Amygdala (tissue), 56 donors: Measurements from ENCODE around the gene TOM1L2.
A peak's percentile ranks its signal among the peaks of the same experiment; 100 is the strongest.

Experiments
- DNase-seq, 56 donors: peaks; one replicate each; lab custom pipeline; 2025; lab: John Stamatoyannopoulos, UW

Gene TOM1L2

DNA sequence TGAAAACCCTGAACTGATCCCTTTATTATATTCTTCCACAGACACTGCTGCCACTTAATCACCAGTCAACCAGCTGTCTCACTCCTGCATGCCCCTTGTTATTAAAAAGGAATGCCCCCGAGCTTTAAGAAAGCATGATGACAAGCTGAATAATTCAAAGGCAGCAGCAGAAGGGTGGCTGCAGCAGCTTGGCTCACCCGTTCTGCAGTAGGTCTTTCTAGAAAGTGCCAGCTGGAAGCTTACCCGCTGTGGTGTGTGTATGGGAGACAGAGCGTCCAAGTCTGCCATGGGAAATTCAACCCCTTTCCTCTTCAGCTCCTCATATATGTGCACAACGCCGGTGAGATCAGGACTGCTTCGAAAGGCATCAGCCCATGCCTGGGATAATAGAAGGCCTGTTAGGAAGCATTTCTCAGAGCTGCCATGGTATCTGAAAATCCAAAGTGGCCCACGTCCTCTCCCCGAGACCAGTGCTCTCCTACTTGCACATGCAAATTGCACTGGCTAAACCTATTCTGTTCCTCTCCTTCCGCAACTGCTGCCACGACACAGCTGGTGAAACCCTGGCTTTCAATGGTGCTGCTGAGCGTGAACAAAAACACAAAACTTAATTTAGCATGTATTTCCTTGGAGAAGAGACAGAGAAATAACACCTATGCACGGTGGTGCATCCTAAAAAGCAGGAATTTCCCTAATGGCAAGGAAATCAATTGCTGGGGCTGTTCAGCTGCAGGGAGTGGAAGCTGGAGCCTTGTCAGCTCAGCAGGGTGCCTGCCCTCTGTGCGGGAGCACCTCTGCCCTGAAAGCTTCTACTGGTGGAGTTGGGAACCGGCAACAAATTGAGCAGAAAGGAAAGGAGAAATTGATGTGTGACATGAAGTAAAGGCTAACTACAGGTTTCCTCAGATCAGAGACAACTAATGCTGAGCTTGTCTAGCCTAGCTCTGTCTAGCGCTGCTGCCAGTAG is 87.5 kb downstream of the TOM1L2 start:
- peak in 13 of 56 donors; percentile 14 to 51 (median 28) for DNase-seq

DNA sequence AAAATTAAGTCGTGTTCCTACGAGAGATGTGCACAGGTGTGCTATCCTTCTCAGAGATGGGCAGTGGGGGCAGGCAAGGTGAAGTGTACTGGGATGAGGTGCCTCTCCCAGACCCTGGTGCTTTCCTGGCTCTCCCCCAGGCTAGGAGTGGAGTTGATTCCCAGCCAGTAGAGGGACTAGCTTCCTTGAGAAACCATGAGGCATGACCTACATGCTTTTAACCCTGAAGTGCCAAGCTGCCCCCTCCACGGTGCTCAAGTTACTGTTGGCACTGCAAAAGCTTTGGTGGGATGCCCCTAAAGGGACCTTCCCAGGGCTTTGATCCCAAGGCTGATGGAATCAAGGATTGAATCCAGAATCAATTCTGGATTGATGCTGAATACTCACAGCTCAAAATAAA is 88.4 kb downstream of the TOM1L2 start:
- DNase-seq, result no peak

DNA sequence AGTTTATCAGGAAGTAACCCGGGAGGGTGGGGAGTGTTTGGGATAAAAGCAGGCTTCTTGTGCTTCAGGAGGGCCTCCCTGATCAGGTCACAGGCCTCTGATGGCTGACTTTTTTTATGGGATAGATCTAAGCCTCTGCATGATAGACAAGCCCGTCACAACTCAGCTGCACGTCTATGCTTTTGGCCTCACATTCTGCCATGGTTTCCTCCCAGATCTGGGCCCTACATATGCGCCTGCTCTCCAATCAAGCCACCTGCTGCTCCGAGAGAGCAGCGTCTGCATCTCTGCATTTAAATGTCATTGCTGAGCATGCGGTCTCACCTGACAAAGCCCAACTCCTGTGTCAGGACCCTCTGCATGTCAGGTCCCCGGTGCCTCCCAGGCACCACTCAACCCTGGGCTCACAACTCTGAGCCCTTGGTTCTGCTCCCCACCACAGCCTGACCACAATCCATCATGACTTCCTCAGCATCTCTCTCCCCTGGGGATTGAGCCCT is 90.1 kb downstream of the TOM1L2 start:
- no peak for DNase-seq

DNA sequence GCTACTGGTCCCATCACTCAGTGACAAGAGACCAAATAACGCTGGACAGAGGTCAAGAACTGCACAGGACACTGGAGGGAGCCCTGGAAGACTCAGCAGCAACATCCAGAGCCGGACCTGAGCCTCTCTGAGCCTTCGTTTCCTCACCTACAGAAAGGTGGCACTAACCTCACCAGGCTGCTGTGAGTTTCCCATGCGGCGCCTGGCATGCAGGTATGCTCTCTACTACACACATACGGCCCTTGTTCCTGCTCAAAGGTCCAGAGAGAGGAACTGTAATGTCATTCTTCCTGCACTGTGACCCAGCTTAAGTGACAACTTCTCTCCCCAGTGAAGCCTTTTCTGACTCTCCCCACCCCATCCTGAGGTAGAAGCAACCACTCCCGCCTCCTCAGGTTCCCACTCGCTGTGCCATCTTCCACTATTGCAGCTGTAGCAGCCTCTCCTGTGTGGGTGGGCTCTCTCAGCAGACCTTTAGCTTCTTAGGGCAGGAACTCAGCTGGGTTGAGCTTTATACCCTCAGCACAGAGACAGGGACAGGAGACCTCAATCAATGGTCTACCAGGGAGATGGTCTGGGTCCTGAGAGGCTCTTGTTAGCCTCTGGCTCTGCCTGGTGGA is 91.5 kb downstream of the TOM1L2 start:
- DNase-seq, result no peak

DNA sequence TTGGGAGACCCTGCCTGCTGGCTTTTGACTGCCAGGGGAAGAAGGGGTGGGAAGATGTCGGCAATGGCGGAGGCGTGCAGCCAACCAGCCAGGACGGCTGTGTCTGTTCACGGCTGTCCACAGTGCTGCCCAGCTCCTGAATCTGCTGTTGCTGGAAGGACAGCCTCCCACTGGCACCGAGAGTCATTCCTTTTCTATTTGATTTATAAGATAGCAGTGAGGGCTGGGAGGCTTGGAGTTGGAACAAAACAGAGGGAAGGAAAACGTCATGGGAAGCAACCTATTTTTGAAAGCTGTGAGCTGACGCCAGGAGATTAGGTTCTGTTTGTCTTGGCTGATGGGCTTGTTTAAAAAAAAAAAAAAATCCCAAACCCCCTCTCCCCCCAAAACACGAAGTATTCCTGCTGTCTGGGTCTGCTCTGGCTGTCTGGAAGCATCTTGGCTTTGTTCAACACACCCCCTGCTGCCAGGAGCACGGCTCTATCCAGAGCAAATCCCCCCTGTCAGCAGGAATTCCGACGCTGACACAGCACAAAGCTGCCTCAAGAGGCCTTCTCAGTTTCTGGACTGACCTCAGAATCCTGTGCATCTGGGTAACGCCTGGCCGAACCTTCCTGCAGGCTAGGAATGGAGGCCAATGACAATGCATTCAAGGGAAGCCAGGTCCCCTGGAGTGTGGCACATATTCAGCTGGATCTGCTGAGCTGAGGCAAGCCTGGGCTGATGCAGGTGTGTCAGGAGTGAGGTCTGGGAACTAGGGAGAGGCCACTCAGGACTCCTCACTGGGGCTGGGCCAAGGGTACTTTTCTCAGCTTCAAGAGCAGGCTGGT is 94.5 kb downstream of the TOM1L2 start:
- peak in 22 of 56 donors; percentile 12 to 51 (median 34) for DNase-seq

DNA sequence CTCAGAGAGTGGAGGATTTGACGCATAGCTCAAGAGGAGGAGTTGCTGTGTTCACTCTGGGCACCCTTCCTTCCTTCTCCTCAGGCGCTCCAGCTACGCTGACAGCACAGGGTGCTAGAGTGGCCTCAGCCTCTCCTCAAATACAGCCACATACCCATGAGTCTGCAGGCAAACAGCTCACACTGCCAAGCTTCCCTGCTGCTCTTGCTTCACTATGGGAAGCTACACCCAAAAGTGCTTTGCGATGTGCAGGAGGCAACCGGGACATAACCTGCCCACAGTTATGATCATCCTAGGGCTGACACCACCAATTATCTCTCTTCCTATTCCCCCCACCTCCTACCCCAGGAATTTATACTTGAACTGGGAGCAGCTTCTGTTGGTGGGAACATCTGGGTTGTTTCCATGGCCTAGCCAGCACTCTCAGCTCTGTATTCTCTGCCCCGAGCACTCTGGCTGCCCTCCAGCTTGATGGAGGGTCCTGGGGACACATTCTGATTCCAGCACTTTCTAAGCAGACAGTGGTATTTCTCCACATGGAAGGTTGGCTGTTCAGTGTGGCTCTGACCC is 95.2 kb downstream of the TOM1L2 start:
- DNase-seq, result no peak

DNA sequence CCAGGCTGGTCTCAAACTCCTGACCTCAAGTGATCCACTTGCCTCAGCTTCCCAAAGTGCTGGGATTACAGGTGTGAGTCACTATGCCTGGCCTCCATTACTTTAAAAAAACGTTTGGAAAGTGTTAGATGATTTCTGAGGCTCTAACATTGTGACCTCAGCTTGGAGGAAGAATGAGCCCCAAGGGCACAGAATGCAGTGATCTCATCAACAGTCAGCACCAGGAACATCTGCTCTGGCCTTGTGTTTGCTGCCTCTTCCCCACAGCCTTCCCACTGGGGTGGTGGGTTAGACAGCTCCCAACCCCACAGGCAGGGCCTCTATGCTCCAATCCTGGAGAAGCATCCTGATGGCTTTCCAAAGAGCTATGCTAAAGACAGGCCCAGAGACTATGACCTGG is 97.7 kb downstream of the TOM1L2 start:
- DNase-seq, result no peak

DNA sequence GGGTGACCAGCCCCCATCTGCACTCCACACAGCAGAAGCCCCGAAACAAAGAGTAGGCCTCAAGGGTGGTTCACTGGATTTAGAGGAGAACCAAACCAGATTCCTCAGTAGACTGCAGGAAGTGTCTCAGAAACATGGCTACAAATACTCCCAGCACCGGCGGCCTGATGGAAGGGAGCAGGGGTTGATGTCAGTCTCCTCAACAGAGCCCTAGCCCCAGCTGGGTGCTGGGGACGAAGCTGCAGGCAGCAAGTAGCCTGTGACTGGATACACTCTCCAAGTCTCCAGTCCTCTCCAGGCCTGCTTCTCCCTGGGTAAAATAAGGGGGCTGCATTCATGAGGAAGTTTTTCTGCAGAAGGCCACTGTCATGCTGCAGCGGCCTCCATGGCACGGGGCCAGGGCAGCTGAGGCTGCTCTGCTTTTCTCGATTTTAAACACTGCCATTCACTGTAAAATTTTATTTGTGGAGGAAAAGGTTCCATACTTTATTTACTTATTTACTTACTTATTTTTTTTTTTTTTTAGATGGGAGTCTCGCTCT is 98.7 kb downstream of the TOM1L2 start:
- peak in 12 of 56 donors; percentile 17 to 58 (median 26) for DNase-seq

DNA sequence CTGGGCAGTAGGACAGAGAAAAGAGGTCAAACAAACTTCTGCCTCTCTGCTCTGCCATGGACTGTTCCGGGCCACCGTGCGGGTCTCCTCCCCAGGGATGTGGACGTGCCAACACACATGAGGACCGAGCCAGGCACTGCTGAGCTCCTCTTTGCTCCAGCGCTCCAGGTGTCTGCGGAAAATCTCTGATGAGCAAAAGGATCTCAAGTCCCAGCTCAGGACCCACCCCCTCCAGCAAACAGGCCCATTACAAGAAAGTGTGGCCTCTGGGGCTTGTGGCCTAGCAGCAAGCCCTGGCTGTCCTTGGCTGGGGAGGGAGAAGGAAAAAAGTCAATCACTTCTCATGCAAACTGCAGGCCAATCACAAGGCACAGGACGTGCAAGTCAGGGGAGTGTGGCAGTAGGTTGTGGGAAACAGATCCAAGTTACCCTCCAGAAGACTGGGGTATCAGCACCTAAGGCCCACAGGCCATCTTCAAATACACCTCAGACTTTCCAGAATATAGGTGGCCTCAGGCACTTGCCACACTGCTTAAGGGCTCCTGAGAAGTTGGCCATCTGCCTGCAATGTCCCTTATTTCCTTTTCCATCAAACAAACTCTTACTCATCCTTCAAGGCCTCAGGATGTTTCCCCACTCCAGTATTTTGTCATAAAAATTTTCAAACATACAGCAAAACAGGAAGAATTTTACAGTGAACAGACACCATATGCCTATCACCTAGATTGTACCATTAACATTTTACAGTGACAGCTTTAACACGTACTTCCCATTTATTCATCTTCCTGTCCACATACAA is 99.5 kb downstream of the TOM1L2 start:
- no peak for DNase-seq

DNA sequence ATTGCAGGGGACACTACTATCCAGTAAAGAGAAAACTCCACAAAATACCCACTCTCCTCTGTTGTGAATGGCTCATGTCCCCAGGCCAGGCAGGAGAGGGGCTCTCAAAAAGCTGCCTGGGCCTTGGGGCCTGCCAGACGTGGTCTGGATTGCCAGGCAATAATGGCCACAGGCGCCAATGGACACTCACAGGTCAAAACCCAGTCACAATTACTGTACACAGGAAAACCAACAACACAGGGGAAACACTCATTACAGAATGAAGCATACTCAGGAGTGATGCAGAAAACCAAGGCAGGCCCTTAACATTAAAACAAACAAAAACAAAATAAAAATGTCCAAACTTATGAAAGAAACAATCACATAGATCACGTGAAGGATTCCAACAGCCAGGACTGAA is 100.3 kb downstream of the TOM1L2 start:
- DNase-seq, result no peak

DNA sequence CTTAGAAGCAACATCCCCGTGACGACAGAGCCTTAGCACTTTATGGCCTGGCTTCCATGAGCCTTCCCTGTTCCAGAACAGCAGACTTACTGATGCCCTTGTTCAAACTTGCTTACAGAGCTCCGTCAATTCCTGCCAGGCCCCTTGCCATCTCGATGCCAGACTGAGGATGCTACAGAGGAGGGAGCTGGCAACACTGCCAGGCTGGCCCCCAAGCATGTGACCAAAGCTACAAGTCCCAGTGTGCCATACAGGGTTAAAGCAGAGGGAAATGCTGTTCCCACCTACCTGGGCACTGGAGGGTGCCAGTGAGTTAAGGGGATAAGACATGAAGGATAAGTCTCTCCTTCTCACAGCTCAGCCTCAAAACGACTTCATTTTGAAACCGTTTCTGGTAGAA is 102.0 kb downstream of the TOM1L2 start:
- no peak for DNase-seq

DNA sequence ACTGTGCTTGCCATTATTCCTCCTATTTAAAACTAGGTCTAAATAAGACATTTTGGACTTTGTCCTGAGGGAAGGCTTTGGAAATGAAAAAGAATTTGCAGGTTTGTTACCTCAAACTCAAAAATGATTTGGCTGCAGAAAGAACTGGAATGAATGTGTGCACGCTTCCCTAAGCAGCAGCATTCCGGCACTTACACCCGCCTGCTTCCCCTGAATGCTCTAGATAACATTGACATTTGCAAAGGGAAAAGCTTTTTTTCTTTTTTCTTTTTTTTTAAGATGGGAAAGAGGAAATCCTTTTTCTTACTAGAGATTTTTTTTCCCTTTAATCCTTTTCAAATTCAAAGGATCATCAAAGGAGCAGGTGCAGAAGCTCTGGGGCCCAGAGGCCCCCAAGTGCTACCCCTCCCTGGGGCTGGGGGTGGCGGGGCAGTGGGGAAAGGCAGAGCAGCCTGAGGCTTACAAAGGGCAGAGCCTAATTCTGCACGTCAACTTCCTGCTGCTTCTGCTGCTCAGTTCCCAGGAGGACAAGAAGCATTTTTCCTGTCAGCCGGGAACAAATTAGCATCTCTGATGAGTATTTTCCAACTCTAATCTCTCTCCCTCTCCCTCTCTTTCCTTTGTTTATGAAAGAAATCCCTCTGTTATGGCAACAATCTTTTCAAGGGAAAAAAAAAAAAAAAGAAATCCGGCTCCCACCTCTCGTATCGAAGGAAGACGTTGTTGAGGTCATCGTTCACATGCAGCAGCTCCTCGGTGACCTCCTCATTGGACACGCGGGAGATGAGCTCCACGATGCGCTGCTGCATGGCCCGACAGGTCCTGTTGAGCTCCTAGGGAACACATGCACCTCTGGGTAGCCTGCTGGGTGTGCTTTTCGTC is 103.3 kb downstream of the TOM1L2 start:
- no peak for DNase-seq

DNA sequence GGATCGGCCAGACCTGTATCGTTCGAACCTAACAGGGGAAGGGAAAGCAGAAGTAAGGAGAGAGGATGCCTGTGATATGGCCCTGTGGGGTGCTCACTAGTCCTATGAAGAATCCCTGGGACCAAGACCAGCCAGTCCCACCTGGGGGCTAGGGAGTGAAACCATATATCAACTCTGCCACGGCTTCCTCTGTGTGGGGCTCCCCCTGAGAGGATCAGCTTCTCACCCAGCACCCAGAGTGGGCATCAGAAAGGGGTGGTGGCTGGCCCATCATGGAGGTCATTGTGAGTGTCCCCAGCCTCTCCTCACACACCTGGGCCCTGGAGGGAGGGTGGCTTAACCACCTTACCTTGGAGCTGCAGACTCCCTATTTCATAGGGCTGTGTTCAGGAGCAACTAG is 105.3 kb downstream of the TOM1L2 start:
- no peak for DNase-seq

DNA sequence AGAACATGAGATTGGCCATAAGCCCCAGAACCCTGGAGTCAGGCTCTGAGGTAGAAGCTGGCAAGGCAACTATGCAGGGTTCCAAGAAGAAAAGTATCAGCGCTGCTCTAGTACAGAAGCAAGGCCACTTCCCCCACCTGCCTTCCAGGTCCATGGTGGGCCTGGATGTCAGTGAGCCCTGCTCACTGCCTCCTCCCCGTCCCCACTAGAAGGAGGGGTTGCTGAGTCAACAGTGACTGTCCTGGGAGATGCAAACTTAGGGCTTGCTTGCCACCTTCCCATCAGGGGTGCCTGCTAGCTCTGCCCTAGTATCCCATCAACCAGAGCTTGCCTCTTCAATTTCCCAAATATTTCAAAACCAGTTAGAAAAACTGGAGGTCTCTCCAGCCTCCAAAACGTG is 105.8 kb downstream of the TOM1L2 start:
- DNase-seq, result no peak

DNA sequence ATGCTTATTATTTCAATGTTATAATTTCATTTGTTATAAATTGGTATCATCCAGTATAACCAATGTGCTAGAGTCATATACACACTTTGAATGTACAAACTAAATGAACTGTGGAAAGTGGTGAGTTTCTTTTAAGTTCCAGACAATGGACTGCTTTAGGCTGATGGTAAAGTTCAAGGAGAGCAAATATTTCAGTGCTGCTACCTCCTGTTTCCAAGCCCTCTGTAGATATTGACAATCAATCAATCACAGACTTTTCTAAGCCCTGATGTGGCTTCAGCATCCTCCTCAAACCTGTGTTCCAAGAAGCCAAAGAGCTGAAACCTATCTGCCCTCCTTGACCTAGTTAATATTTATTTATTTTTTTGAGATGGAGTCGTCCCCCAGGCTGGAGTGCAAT is 107.2 kb downstream of the TOM1L2 start:
- DNase-seq, result no peak

DNA sequence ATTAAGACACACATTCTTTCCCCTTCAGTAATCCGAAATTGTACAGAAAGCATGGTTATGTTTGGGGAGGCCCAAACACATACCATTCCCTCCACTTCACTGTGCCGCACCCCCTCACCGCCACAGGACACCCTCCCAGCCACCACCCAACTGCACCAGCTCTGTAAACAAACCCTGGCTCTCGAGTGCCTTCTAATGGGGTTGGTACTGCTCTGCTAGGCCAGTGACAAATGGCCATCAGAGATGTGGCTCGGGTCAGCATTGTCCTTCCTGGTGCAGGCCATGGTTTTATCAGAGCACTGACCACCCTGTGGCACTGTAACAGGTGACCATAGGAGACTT is 111.5 kb downstream of the TOM1L2 start:
- DNase-seq, result no peak

DNA sequence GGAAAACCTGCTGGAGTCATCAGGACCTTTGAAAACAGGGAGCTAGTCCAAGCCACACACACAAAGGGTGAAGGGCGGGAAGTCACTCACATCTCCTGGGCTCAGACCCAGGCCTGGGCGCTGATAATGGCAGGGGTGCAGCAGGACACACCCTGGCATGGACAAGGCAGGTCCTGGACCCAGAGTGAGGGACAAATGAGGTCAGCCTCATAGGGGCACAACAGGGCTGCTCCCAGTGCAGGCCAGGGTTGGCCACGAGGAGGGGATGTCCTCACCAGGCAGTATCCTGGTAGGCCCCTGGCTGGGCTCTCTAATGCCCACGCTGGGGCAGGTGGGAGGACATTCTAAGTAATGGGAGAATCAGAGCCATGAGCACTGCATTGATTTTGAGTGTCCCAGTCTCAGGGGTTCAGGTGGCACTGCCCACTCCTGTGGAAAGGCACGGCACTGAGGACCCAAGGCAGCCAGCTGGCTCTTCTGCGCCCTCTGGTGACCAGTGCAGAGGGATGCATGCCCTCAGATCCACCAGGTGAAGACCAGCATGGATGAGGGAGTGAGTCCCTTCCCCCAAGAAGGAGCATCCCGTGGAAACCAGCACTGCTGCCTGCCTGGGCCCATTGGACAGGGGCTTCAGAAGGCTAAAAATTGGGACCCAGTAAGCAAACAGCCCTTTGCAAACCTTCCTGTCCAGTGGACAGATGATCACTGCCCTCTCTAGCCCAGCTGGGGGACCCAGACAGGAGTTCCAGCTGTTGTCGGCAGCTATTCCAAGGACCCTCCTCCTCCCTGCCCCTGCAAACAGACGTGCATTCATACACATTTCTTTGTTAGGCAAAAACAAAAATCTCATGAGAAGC is 112.1 kb downstream of the TOM1L2 start:
- DNase-seq, result peak in 42 of 56 donors; percentile 23 to 81 (median 53)
